HG02763 (cell line): Measurements from ENCODE around the gene HMGN4.
"Not testable (repeated sequence)": the region's sequence is repeated elsewhere in the genome, so short reads cannot be mapped to it uniquely, and the experiment has no call there.

ENCODE experiments used
- ATAC-seq: cut with Tn5 transposase; IDR thresholded peaks from one replicate; pipeline ENCODE4 v1.9.1; 2021; ENCODE audit warnings: mild to moderate bottlenecking, moderate library complexity; ENCODE audit not compliant: unreplicated experiment

The HMGN4 gene

DNA sequence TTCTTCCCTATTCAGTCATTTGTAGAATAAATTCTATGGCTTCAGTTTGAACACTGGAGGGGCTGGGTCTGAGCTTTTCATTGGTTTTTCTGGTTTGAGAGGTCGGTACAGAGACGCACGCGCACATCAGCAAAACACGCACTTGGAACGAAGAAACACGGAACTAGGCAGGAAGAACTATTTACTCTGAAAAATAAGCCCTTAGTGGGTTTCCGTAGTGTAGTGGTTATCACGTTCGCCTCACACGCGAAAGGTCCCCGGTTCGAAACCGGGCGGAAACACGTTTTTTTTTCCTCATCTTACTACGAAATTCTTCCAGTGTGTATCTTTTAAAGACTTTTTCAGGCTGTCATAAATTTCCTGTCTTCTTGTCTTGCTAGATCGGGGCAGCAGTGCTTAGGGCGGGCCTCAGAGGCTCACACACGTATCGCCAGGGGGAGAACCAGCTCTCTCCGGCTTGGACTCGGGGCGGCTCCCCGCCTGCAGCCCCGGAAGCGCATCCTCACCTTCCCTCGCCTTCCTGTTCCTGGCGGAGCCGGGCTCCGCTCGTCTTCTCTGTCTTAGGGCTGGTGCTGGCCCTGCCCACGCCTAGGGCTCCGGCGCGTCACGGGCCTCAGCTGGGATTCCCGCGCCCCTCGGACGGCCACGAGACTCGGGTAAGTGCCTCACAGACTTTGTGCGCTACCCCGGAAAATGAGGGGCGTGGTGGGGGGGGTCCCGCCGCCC, at the start of gene HMGN4:
Gene HMGN4 (plus strand): TSS at position 521 of the 726 bp plus-strand sequence. CDS start 6,841 bp downstream, outside the sequence.
- ATAC-seq: peak; percentile 48

DNA sequence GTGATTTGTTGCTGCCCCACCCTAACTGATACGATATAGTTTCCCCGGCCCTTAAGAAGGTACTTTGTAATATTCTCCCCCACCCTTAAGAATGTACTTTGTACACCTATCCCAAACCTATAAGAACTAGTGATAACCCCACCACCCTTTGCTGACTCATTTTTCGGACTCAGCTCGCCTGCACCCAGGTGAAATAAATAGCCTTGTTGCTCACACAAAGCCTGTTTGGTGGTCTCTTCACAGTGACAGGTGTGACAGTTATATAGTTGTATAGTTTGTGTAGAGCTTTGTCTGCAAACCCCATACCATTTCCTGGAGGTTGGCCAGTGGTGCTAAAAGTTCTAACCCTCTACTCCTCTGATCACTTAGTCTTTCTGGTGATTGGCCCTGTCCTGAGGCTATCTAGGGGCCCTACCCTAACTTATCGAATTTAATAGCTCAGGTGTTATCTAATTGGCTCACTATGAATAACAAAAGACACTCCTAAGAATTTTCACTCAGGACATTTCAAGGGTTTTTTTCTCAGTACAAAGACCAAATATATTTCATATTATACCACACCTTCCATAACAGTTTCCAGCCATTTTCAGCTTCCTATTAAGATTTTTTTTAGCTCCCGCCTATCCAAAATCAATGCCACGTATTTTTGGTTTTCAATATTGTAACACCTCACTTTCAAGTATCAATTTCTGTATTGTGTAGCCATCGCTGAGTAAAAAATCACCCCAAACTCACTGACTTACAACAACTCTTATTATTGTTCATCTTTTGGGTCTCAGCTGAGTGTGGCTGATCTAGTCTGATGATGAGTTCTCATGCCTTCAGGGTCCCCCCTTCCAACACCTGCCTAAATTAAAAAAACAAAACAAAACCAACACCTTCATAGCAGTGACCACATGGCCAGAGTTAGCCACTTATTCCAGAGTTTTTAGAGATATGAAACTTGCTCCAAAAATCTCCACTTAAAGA, 47.9 kb upstream of the HMGN4 start:
- ATAC-seq: no peak

DNA sequence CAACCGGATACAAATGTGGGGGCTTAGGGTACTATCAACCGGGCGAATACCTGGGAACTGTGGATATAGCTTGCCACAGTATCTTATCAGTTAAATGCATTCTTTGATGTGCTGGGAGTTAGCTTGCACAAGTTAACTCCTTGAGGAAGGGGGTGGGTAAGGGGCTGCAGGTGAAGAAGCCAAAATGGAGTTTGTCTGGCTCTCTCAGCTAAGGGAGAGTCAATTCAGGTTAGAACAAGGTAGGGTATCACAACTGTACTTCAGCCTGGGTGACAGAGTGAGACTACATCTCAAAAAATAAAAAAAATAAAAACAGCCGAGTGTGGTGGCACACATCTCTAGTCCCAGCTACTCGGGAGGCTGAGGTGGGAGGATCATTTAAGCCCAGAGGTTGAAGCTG, 46.6 kb upstream of the HMGN4 start:
- no peak for ATAC-seq

DNA sequence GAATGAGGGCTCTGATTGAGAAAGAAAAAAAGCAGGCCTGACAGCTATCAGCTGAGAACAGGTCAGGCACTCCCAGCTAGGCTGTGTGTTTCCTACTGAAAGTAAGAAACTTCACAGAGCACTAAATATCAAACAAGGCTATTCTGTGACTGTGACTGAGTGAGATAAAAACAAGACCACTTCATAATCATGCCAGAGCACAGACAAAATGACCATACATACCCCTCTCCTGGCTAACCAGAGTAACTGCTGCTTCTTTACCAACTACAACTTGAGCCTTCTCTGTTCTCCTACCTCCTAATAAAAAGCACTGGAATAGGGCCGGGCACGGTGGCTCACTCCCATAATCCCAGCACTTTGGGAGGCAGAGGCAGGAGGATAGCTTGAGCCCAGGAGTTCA, 44.9 kb upstream of the HMGN4 start:
- ATAC-seq: no peak

DNA sequence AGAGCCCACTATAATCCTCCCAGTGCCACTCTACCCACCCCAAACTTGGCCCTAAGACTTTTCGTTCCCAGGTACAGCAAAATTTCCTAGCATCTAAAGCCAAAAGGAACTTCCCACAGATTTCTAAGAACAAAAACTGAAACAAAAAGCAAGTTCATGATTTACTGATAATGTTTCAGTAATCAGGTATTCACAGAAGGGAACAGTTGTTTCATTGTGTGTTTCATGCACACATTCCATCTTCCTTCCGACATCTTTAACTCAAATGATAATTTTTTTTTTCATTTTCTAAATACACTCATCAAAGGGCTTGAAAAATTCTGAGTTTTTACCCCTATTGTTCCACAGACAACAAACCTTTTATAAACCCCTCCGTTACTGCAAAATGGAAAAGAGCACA, 44.0 kb upstream of the HMGN4 start:
- ATAC-seq: no peak

DNA sequence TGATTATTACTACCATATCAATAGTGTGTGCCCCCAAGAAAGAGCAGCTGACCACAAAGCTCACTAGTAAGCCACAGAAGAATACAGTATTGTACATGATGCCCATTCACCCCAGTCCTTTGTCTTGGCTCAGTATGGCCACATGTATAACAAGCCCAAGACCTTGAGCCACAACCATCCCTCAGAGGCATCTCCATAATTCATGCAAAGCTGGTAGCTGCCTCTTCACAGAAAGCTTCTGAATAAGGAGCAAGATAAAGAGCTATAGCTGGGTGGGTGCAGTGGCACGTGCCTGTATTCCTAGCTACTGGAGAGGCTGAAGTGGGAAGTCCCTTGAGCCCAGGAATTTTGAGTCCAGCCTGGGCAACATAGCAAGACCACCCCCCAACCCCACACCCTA, 42.9 kb upstream of the HMGN4 start:
- ATAC-seq: no peak

DNA sequence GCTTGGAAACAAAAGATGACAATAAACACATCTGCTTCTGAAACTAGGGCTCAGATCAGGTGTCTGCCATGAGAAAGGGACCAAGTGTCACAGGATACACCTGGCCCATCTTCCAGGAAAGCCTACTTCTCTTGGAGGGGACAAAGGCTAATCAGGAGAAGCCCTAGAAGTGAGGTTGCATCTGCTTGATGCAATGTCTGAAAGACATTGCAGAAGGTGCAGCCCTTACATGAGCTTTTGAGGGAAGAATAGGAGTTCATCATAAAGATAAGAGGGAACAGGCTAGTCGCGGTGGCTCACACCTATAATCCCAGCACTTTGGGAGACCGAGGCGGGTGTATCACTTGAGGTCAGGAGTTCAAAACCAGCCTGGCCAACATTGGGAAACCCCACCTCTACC, 40.6 kb upstream of the HMGN4 start:
- no peak for ATAC-seq

DNA sequence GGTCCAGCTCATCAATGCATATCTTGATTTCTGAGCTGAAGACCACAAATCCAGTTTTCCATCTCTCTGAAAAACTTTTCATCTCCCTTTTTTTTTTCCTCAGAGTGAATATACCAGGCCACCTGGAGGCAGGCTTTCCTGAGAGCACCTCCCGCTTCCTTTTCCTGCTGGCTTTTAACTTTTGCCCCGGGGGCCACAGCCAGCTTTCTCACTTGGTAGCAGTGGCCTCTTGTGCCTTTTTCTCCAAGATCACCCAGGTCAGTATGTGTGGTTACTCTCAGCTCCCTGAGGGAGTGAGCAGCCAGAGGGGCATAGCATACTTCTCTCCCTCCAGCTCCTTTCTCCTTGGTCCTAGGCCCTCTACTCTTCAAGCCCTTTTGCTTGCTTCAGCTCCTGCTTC, 38.1 kb upstream of the HMGN4 start, which contains the start of gene BTN1A1:
Gene BTN1A1 (plus strand): TSS at position 202 of the 400 bp plus-strand sequence. CDS start 984 bp downstream, outside the sequence.
- no peak for ATAC-seq

DNA sequence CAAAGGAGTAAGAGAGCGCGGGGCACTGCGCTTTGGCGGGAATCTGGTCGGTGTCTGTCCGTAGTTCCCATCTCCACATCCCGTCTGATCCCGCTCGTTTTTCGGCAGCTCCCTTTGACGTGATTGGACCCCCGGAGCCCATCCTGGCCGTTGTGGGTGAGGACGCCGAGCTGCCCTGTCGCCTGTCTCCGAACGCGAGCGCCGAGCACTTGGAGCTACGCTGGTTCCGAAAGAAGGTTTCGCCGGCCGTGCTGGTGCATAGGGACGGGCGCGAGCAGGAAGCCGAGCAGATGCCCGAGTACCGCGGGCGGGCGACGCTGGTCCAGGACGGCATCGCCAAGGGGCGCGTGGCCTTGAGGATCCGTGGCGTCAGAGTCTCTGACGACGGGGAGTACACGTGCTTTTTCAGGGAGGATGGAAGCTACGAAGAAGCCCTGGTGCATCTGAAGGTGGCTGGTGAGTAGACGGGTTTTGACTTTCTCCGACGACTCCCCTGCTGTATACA, 36.6 kb upstream of the HMGN4 start:
- ATAC-seq: no peak

DNA sequence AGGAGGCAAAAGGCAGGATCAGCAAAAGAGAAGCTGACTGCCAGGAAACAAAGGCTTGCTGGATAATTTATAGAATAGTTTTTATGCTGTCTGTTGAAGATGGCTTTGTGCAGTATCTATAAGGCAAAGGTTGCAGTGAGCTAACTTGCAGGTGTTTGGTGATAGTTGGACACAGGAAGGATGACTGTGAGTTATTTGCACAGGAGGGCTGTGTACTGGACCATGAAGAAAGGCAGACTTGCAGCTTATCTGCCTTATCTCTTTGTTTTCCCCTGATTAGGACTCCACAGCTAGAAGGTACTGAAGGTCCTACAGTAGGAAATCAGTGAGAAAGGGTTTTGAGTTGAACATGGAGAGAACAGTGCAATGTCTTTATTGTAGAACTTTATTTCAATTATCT, 36.0 kb upstream of the HMGN4 start:
- peak; percentile 54 for ATAC-seq

DNA sequence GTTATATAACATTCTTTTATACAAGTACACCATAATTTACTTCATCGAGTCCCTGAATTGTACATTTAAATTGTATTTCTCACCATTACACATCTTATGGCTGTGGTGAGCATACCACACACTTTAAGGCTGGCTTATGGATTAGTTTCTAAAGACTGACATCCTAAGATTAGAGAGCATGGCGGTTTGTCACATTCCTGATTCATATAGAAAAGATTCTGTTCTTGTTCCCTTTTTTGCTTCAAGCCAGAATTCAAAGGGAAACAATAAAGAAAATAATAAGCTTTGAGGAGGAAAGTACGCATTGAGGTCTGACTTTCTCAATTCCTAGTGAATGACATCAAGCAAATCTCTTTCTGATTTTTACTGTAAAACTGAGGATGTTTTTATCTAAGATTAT, 35.5 kb upstream of the HMGN4 start:
- ATAC-seq: no peak

DNA sequence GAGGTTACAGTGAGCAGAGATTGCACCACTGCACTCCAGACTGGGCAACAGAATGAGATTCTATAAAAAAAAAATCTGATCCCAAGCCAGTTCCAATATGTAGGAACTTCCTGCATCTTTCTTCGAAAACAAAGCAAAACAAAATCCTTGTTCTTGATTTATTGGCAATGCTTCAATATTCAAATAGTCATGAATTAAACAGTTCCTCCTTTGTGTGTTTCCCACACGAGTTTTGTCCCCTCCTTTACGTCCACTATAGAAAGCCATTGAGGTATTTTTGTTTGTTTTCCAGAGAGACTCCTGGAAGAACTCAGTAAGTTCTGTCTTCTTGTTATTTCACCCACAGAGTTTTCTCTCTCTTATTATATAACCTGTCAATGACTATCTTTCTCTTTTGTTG, 30.5 kb upstream of the HMGN4 start:
- ATAC-seq: no peak

DNA sequence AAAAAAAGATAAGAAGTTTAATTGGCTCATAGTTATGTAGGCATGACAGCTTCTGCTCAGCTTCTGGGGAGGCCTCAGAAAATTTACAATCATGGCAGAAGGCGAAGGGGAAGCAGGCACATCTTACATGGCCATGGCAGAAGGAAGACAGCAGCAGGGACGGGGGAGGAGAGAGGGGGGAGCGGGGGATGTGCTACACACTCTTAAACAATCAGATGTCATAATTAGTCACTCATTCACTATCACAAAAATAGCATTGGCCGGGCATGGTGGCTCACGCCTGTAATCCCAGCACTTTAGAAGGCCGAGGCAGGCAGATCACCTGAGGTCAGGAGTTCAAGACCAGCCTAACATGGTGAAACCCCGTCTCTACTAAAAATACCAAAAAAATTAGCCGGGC, 27.1 kb upstream of the HMGN4 start:
- not testable (repeated sequence) for ATAC-seq

DNA sequence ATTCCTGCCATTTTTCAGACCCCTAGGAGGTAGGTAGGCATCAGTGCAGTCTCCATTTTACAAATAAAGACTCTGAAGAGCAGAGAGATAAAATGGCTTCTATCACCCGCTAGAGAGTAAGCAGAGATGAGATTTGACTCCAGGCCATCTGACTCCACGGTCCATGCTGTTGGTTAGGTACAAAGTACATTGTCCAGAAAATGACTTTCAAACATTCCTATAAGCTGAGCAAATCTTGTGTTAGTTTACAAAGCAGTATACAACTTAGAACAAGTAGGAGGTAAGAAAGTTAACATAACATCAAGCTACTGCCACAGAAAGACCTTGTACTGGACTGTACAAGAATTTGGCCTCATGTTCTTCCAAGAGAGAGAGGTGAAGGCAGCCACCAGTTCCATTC, 23.2 kb upstream of the HMGN4 start:
- ATAC-seq: no peak

DNA sequence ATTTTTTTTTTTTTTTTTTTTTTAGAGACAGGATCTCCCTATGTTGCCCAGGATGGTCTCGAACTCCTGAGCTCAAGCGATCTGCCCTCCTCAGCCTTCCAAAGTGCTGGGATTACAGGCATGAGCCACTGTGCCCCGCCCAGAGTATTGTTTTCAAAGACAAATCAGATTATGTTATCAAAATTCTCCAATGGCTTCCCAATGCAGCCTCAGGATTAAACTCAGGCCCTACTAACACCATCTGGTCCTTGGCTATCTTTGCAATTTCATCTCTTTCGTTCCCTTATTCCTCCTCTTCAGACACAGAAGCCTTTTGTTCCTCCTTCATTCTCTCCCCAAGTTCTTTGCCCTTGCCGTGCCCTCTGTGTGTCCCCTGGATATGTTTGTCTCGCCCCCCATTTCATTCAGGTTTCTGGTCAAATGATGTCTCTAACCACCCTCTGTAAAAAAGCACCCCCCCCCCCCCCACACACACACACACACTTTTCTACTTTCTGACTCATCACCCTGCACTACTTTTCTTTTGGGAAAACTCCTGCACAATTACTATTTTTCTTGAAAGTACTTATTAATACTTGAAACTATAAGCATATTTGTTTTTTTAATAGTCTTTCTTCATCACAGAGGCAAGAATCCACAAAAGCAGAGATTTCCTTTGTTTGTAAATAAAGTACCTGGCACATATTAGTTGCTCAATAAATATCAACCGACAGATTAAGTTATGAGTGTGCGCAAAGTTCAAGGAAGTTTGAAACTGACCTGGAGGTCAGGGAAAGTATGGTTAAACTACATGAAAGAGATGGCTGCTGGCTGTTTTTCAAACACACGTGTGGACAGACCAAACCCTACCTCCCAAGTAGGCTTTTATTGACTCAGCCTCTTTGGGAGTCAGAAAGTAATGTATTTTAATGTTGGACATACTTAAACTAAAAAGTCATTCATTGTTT, 21.4 kb upstream of the HMGN4 start:
- ATAC-seq: no peak

DNA sequence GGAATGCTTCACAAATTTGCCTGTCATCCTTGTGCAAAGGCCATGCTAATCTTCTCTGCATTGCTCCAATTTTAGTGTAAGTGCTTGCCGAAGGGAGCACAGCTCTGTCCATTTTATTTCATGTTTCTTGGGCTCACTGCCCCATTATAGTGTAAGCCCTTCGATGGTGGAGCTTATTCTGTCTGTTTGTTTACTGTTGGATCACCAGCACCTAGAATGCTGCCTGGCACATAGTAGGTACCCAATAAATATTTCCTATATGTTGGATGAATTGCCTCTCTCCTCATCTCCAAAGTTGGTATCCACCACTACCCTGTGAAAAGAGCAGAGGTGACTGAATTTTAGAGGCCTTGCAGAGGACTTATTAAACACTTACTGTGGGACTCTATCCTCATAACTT, 18.8 kb upstream of the HMGN4 start:
- ATAC-seq: no peak

DNA sequence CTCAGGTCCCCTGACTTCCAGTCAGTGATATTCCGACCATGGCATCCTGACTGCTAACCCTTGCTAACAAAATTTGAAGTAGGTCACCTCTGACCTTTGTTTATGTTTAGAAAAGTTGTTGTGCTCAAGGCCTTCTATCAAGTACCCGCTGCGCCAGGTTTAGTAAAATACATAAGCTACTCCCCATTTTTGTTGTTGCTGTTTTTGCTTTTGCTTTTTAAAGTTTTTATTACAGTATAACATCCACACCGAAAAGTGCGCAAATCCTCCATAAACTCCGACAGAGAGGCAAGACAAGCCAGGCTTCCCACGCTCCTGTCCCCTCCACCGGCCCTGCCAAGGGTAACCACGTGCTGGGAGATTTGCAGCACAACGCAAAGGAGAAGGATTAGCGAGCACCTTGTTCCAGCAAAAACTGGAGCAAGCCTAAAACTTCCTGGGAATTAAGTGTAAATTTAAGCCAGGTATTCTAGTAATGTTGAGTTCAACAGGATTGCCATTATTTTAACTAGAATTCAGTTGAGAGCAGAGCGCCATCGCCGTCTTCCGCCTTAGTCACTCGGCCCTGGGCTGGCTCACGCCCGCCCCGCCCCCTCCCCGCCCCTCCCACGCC, 17.8 kb upstream of the HMGN4 start:
- ATAC-seq: peak; percentile 36

DNA sequence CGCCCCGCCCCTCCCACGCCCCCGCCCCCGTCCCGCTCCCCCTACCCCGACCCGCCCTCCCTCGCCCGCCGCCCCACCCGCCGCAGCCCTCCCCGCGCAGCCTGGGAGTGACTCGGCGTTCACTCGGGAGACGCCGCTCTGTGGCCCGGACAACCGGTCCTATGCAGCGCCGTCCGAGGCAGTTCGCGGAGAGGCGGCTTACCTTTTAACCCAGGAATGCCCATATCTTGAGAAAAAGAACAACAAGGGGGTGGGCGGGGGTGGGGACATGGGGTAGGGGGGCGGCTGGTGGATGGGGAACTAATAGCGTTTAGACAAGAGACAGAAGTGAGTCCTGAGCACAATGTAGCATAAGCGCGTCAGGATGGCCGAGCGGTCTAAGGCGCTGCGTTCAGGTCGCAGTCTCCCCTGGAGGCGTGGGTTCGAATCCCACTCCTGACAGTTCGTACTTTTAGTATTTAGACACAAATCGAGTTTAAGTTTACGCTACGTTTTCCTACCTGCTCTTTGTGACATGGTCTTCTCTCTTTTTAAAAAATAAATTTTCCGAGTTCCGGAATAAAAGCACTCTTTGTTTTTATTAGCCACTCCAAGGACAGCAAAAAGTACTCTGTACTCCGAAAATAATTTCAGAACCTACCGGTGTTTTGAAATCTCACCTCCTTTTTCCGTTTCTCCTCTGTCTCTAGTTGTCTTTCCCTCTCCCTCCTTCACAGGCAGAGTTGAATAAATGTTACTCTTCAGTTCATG, 17.1 kb upstream of the HMGN4 start:
- ATAC-seq: peak; percentile 55

DNA sequence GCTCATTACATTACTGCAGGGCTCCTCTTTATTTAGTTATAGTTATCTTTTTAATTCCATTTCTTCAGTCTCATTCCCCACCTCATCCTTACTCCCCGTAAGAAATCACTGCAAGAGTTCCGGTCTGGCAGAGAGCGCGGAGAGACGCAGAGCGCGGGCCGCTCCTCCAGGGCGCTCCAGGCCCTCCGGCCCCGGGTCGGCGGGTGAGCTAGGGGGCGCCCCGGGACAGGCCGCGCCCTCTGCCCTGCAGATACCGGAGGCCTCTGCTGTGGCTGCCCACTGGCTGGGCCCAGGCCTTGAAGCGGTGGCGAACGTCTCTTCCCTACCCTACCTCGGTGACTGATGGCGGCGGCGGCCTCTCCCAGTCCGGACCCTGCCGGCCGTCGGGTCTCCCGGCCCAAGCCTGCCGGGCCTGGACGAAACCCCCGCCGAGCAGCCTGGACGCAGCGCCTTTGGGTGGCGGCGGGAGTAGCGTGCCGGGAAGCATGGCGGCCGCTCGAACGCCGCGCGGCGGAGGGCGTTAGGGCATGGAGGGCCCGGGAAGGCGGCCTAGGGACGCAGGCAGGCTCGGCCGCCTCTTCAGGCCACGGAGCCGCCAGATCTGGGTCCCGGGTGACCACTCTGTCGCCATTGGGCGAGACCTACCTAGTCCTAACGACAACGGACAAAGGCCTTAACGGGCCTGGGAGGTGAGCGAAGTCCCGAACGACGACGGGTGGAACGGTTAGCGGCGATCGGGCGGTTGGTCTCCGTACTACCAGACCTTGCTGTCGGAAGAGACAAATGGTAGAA, 16.4 kb upstream of the HMGN4 start:
- peak; percentile 70 for ATAC-seq
